RWPE1 (cell line): Measurements from ENCODE around the gene SH2D1B.

Source experiments
- CTCF ChIA-PET: fragments of 350-600 bp; sonication (Branson Sonifier 250); formaldehyde crosslinking; extraction: SDS; loops from one replicate; lab custom pipeline; 2021; lab: Yijun Ruan, JAX
- POLR2A ChIA-PET: fragments of 400-600 bp; formaldehyde crosslinking; extraction: SDS; loops from one replicate; lab custom pipeline; 2020; ENCODE audit warnings: antibody characterized with exemption; ENCODE audit not compliant: low non-redundant PET; lab: Yijun Ruan, JAX
- DNase-seq: peaks from one replicate; pipeline ENCODE4 v3.0.0; 2012; ENCODE audit warnings: low spot score
- H3K27ac ChIP-seq: fragments of 450-650 bp; 2 replicates; pipeline ENCODE4 v1.5.1; 2017
- TF ChIP-seq, protein P1 (sequence below): fragments of 450-650 bp; conservative IDR thresholded peaks from 2 replicates; pipeline ENCODE4 v1.5.1; 2017; ENCODE audit warnings: low read depth, mild to moderate bottlenecking

Gene SH2D1B

DNA sequence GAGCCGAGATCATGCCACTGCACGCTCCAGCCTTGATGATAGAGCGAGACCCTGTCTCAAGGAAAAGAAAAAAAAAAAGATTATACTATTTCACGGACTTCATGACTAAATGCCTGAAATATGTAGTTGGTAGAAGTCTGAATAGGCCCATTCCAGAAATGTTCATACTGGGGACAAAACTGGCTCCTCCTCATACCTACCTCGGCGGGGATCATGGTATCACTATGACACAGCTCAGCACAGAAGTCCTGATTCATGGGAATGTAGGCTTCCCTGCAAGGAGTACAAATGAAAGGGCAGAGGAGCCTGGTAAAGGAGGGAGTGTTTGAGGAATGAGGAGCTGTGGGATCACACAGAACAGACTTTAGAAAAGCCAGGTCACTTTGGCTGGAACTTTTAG is 40.3 kb downstream of the SH2D1B start:
- peak overlapping the region; percentile 75 for H3K27ac ChIP-seq
- DNase-seq = peak; percentile 63
- TF ChIP-seq, protein P1, sequence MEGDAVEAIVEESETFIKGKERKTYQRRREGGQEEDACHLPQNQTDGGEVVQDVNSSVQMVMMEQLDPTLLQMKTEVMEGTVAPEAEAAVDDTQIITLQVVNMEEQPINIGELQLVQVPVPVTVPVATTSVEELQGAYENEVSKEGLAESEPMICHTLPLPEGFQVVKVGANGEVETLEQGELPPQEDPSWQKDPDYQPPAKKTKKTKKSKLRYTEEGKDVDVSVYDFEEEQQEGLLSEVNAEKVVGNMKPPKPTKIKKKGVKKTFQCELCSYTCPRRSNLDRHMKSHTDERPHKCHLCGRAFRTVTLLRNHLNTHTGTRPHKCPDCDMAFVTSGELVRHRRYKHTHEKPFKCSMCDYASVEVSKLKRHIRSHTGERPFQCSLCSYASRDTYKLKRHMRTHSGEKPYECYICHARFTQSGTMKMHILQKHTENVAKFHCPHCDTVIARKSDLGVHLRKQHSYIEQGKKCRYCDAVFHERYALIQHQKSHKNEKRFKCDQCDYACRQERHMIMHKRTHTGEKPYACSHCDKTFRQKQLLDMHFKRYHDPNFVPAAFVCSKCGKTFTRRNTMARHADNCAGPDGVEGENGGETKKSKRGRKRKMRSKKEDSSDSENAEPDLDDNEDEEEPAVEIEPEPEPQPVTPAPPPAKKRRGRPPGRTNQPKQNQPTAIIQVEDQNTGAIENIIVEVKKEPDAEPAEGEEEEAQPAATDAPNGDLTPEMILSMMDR = no peak
- ChIA-PET POLR2A (interaction anchor here (1.1 kb wide), 1 partner anchor 12 kb away, joined by 3 read pairs; no protein-coding TSS in a partner anchor), CTCF (interaction anchor here (1.0 to 1.1 kb wide), 2 partner anchors 10 to 18 kb away, joined by 3 read pairs; partner anchors contain the start of gene C1orf226)

DNA sequence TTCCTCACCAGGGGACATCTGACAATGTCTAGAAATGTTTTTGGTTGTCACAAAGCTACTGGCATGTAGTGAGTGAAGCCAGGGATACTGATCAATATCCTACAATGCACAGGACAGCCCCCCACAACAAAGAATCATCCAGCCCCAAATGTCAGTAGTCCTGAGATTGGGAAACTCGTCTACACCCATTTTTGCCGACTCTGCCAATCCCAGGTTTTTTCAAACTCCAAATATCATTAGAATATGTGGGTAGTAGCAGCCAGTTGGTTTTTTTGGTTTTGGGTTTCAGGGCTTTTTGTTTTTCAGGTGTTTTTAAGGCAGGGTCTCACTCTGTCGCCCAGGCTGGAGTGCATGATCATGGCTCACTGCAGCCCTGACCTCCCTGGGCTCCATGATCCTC is 41.2 kb downstream of the SH2D1B start:
- CTCF ChIA-PET = interaction anchor here (1.1 kb wide), 1 partner anchor 19 kb away, joined by 3 read pairs; no protein-coding TSS in a partner anchor
- TF ChIP-seq, protein P1 = no peak
- POLR2A ChIA-PET = interaction anchor here (1.1 kb wide), 1 partner anchor 13 kb away, joined by 3 read pairs; no protein-coding TSS in a partner anchor
- H3K27ac ChIP-seq = no peak overlapping the region
- no peak for DNase-seq

DNA sequence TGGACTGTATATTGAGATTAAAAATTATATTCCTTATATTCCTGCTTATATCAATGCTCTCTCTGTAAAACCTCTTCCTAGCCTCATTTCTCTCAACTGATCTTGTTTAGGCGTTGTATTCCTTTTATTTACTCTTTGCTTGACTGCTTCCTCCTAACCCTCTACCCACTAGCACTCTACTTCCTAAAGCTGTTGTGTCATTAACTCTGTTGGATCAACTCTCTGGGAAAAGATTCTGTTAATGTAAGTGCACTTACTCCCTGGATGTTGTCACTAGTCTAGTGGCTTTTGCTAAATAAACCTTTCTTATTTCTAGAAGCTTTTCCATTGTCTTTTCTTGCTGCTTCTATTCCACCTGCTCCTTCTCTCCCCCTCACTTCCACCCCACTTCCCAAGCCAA is 41.8 kb downstream of the SH2D1B start:
- CTCF ChIA-PET = no interaction called here
- DNase-seq = no peak
- TF ChIP-seq, protein P1 = no peak
- POLR2A ChIA-PET = no interaction called here
- no peak overlapping the region for H3K27ac ChIP-seq

DNA sequence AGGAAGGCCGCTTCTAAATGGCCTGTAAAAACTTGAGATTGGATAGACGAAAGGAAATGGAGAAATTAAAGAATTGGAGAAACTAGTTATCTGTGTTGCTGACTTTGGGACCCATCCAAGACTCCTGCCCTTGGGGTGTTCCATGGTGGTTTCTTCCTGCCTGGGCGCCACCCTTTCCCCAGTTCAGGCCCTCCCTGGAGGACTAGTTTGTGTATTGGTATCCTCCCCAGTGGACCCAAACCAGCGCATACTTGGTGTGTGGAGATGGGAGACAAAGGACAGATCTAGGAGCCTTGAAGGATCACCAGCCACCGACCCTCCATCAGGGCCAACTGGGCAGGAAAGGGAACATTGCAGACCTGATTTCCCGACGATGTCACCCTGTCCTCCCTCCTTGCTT is 42.4 kb downstream of the SH2D1B start:
- H3K27ac ChIP-seq = no peak overlapping the region
- no peak for DNase-seq
- CTCF ChIA-PET = no interaction called here
- POLR2A ChIA-PET = no interaction called here
- TF ChIP-seq, protein P1 = no peak

DNA sequence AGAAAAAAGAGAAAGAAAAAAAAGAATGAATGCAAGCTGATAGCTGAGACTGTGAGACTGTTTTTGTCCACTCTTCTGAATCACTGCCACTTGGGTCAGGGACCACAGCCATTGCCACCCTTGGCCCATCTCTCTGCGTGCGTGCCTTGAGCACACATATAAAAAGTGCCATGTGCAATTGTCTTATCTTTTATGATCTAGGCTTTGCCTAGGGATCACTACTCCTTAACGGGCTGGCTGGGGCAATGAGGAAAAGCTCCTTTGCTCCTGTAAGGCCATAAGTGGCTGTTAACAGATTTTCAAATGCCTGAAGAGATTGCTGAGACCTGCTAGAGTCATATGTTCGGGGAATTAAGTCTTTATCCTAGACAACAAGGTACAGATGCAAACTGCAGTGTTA is 43.5 kb downstream of the SH2D1B start:
- H3K27ac ChIP-seq = no peak overlapping the region
- TF ChIP-seq, protein P1 = no peak
- ChIA-PET POLR2A (interaction anchor here (0.6 kb wide), 1 partner anchor 12 kb away, joined by 3 read pairs; no protein-coding TSS in a partner anchor), CTCF (interaction anchor here (0.7 kb wide), 1 partner anchor 303 kb away, joined by 4 read pairs; no protein-coding TSS in a partner anchor)
- DNase-seq = no peak

DNA sequence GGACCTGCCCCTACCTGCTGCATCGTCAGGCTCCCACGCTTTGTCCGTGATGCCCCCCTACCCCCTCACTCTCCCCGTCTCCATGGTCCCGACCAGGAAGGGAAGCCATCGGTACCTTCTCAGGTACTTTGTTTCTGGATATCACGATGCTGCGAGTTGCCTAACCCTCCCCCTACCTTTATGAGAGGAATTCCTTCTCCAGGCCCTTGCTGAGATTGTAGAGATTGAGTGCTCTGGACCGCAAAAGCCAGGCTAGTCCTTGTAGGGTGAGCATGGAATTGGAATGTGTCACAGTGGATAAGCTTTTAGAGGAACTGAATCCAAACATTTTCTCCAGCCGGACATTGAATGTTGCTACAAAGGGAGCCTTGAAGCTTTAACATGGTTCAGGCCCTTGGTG is 44.2 kb downstream of the SH2D1B start:
- TF ChIP-seq, protein P1 = no peak
- peak overlapping the region; percentile 68; the same call in 1 of the 2 replicates for H3K27ac ChIP-seq
- DNase-seq = no peak
- POLR2A ChIA-PET = no interaction called here
- CTCF ChIA-PET = interaction anchor here (0.6 to 1.7 kb wide), 3 partner anchors 10 to 462 kb away, joined by 4 to 7 read pairs (median 4); no protein-coding TSS in a partner anchor
